Right ventricle myocardium inferior (tissue), 1 donor: ENCODE measurements around the gene SUV39H2. TPM values are rescaled to one million over a fixed set of nuclear protein-coding genes. Genes with fewer than 3 reads are reported as not detected.

Experiments used
- ATAC-seq: fragments of 200-7000 bp; cut with Tn5 transposase; one replicate; pipeline ENCODE4 v1.9.1; 2020; ENCODE audit warnings: mild to moderate bottlenecking, moderate library complexity
- DNase-seq: peaks from one replicate; pipeline ENCODE4 v3.0.0; 2021; ENCODE audit errors: missing footprints
- intact Hi-C: fragments of 100-400 bp; cut with DNase I; formaldehyde crosslinking; loops from one replicate; pipeline ENCODE4 v1.11.0; 2022
- long read RNA-seq: library from polyadenylated mRNA; unstranded; transcript quantifications from one replicate; pipeline ENCODE4 v2.0.0, GENCODE V29; 2021
- total RNA-seq: library from RNA; stranded (reverse); fragmentation: NEBNext Ultra II Directional; extraction: Animal tissue kit (Norgen Biotek cat#: 25700); gene quantifications from one replicate; pipeline ENCODE4 v1.2.1, GENCODE V29; 2021
- donor health status: DM: no; HTN: yes; CAD: no; lungs with severe emphysema.

The SUV39H2 gene, protein sequence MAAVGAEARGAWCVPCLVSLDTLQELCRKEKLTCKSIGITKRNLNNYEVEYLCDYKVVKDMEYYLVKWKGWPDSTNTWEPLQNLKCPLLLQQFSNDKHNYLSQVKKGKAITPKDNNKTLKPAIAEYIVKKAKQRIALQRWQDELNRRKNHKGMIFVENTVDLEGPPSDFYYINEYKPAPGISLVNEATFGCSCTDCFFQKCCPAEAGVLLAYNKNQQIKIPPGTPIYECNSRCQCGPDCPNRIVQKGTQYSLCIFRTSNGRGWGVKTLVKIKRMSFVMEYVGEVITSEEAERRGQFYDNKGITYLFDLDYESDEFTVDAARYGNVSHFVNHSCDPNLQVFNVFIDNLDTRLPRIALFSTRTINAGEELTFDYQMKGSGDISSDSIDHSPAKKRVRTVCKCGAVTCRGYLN
- 4.9 TPM for total RNA-seq
- long read RNA-seq, partial matches to known transcripts: 1 of 6 reads
- long read RNA-seq, other reads (novel, unspliced or antisense): 0 of 6 reads

DNA sequence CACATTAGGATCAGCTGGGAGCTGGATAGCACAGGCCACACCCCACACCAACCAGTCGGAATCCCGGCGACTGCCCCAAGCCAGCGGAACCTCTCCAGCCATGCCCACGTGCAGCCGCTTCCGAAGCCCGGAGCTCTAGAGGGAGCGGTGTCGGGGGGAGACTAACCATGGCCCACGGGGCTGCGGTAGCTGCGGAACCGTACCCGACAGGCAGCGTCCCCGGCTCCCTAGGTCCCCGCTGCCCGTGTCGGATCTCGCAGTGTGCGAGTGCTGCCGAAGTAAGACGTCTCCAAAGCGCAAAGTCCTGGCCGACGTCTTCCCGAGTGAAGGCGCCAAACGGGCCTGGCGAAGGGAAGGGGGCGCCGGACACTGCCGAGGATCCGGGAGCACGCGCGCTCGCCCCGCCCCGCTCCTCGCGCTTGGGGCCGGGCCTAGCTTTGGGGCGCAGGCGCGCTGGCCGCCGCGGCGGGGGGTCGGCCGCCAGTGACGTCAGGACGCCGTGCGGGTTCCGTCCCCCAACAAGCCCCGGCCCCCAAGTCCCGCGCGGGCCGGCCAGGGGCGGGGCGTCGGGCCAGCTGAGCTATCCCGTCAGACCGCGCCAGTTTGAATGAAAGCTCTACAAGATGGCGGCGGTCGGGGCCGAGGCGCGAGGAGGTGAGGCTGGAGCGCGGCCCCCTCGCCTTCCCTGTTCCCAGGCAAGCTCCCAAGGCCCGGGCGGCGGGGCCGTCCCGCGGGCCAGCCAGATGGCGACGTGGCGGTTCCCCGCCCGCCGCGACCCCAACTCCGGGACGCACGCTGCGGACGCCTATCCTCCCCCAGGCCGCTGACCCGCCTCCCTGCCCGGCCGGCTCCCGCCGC is at the start of gene SUV39H2:
SUV39H2 (plus strand) TSS at position 601 of the 858 bp plus-strand sequence; CDS start at position 624, 23 bp downstream.
- DNase-seq: peak; percentile 98
- peak; percentile 99 for ATAC-seq
- intact Hi-C loops: loop anchor here (5.0 kb wide), 5 partner anchors 41 to 289 kb away; partner anchors contain the start of genes CDNF, DCLRE1C, HSPA14 and MSANTD7

DNA sequence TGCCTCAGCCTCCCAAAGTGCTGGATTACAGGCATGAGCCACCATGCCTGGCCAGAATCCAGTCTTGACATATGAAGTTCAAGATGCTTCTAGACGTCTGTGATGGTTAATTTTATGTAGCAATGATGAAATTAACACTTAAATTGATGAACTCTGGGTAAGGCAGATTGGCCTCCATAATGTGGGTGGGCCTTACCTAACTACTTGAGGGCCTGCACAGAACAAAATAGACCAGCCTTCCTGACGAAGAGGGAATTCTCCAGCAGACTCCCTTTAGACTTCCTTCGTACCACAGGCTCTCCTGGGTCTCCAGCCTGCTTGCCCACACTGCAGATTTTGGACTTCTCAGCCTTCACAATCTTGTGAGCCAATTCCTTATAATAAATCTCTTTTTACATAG is 45.6 kb upstream of the SUV39H2 start:
- ATAC-seq (no peak), DNase-seq (no peak)
- intact Hi-C loops: loop anchor here (10.0 kb wide), 1 partner anchor 272 kb away; no protein-coding TSS in a partner anchor

DNA sequence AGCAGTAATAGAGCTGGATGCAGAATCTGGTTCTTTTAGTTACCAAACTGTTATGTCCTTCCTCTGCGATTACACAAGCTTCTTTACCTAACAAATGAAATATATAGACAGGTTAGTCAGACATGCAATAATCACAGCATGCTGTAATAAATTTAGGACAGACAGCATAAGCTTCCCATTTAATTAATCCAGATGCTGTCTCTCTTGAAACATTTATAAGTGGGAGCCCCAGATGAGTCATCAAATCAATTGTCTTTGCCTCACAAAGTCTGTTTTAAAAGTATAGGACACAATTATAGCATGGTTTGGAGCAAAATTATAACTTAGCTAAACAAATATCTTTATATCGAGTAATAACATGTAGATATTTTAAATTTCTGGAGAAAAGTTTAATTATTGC is 42.5 kb upstream of the SUV39H2 start:
- DNase-seq (no peak), ATAC-seq (no peak)
- intact Hi-C loops: loop anchor here (5.0 to 10.0 kb wide), 3 partner anchors 41 to 269 kb away; partner anchors contain the start of gene SUV39H2

DNA sequence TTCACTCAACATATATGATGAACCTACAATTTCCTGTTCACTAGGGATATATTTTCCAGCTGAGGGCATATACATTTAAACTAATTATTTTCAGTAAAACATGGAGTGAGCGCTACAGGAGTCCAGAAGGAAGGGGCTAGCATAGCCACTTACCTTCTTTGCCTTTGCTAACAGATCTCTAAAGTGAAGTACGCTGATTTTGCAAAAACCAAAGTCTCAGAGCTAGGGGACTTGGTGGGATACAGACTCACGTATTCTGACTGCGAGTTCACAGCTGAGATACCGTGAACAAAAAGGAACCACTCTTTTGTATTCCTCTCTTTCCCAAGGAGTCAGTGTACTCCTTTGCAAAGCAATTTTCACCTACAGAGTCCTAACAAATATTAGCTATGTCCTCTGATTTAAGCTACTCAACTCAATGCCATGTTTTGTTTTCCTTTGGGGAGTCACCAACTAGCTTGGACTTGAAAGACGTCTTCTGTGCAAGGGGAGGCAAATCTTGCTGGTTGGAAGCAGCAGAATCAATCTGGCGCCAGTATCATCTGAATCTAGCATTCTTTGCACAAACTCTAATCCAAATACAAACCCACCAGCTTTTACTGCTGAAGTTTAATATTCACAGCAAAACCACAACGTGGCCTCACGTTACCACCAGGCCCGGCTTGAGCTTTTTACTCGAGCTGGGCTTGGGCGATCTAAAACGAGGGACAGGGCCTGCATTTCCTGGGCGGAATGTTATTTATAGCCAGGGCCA is 41.5 kb upstream of the SUV39H2 start:
- ATAC-seq (no peak), DNase-seq (no peak)
- intact Hi-C loops: loop anchor here (5.0 to 10.0 kb wide), 3 partner anchors 40 to 268 kb away; partner anchors contain the start of gene SUV39H2

DNA sequence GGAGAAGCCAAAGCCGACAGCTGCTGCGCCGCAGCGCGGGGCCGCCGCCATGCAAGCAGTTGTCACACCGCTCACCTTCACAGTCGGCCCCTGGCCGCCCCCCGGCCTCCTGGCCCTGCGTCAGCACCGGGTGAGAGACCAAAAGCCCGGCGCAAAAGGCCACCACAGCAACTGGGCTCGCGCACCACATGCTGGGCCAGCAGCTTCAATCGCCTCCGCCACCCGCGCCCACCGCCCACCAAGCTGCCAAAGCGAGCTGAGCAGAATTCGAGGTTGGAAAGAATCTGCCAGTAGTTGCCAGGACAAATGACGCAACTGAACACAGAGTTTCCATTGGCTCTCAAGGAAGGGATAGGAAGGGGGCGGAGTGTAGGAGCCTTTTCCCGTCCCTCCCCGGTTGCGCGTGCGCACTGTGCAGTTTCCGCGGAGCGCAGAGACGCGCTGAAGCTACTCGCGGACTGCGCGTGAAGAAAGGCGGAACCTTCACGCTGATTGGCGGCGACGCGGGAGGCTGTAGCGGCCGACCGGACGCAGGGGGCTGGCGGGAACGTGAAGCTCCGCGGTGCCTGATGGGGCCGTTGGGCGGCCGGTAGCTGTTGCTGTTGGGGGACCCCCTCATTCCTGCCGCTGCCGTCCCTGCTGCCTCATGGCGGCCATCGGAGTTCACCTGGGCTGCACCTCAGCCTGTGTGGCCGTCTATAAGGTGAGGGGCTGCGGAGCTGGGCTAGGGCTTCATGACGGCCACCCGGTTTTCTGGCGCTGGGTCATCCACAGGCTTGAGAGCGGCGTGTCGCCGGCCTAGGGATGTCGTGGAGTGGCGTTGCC is 40.7 kb upstream of the SUV39H2 start, which contains the start of the genes CDNF, HSPA14 and MSANTD7:
CDNF (minus strand) TSS at position 281 of the 825 bp plus-strand sequence; CDS start at position 190, 91 bp downstream.
HSPA14 (plus strand) TSS at position 550 of the 825 bp plus-strand sequence; CDS start at position 647, 97 bp downstream.
MSANTD7 (plus strand) TSS at position 550 of the 825 bp plus-strand sequence. CDS start 3,979 bp downstream, outside the sequence.
- DNase-seq (peak; percentile 99), ATAC-seq (peak; percentile 99)
- intact Hi-C loops: loop anchor here (2.0 to 10.0 kb wide), 4 partner anchors 39 to 267 kb away; partner anchors contain the start of genes MEIG1 and SUV39H2

DNA sequence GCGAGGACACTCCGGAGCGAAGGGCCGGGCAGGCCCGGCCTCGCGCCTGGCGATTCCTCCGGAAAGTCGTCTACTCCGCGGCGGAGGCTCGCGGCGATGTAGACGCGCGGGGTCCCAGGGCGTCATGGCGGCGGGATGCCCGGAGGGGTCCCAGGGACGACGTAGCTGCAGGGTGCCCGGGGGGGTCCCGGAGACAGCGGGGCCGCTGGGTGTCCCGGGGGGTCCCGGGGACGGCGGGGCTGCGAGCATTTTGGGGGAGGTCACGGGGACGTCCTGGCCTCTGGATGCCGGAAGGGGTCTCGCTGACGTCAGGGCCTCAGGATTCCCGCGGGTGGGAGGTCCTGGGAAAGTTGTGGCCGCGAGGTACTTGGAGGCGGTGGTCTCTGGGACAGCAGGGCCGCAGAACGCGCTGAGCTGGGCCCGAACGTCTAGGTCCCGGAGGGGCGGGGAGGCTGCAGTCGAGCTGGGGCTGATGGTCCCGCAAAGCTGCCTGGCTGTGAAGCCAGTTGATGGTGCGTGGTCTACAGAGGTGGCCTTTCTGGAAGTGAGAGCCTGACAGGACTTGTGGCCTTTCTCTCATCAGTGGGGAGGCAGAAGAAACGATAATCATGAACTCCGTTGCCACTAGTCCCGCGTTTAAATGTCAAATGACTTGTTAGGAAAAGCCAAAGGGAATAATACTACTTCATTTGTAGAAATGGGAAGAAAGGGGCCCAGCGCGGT is 39.9 kb upstream of the SUV39H2 start:
- DNase-seq (peak; percentile 69), ATAC-seq (no peak)
- intact Hi-C loops: loop anchor here (2.0 to 10.0 kb wide), 4 partner anchors 39 to 266 kb away; partner anchors contain the start of genes MEIG1 and SUV39H2

DNA sequence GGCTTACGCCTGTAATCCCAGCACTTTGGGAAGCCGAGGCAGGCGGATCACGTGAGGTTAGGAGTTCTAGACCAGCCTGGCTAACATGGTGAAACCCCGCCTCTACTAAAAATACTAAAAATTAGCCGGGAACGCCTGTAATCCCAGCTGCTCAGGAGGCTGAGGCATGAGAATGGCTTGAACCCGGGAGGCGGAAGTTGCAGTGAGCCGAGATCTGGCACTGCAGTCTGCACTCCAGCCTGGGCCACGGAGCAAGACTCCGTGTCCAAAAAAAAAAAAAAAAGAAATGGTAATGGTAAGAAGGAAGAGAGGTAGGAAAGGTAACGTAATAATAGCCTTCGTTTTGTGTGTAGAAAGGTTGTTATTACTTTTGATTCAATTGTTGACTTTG is 39.4 kb upstream of the SUV39H2 start:
- peak; percentile 67 for DNase-seq
- intact Hi-C loops: loop anchor here (2.0 to 10.0 kb wide), 4 partner anchors 38 to 266 kb away; partner anchors contain the start of genes MEIG1 and SUV39H2
- ATAC-seq: no peak

DNA sequence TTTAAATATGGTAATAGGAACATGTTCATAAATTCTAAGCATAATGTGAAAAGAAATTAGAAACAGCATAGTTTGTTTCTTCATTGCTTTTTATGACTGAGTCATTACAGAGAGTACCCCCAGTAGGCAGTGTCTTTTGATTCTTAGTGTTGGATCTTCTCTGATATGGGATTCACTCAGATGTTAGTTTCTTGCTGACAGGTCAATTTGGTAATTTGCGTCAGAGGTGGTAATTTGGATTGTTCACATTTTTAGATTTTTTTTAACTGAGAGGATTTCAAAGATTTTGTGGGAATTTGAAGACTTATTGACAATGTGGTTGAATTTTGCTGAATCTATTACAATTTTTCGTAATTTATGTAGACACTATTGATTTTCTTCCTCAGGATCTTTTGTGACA is 38.5 kb upstream of the SUV39H2 start:
- no peak for DNase-seq
- ATAC-seq: no peak
- intact Hi-C loops: no loop called here

DNA sequence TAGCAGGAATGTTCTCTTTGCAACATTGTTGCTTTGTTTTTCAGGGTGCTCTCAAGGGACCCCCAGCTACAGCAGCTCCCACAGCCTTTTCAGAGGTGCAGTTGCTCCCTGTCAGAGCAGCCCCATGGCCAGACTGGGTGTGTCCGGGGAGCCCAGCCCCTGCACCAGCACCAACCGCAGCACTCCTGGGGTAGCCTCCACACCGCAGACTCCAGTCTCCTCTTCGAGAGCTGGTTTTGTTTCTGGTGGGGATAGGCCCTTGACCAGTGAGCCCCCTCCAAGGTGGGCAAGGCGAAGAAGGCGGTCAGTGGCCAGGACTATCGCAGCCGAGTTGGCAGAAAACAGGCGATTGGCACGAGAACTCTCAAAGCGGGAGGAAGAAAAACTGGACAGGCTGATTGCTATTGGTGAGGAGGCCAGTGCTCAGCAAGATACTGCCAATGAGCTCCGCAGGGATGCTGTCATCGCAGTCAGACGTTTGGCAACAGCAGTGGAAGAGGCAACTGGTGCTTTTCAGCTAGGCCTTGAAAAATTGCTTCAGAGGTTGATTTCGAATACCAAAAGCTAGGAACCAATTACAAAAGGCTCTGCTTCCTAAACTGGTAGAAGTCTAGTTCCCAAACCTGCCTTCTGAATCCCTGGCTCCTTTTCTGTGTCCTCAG is 35.2 kb upstream of the SUV39H2 start:
- intact Hi-C loops: no loop called here
- ATAC-seq: no peak
- DNase-seq: peak; percentile 51

DNA sequence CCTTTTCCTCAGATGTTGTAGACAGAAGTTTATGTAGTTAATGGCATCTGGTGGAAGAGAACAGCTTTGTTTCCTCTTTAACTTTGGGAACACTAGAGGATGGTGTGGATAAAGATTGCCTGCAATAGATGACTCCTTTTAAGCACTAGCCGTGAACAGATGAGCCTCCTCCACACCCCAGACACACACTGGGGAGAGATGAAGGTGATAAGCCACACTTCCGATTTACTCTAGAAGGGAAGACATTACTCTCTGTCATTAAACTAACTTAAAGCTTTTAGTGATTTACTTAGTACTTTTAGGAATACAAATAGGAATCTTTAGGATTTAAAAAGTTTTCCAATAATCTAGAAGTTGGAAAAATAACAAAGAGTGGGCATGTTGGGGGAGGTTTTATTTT is 33.7 kb upstream of the SUV39H2 start:
- DNase-seq: no peak
- intact Hi-C loops: no loop called here
- ATAC-seq: no peak

DNA sequence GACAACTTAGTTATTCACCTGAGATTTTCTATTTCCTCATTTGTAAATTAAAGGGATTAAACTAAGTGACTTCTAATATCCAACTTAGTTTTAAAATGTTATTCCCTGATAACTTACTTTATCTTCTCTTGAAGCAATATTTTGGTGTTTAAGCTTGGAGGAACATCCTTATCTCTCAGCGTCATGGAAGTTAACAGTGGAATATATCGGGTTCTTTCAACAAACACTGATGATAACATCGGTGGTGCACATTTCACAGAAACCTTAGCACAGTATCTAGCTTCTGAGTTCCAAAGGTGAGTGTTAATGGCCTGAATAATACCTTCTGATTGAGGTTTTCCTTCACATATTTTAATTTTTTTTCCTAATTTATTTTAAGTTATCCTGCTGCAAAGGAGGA is 26.4 kb upstream of the SUV39H2 start:
- intact Hi-C loops: no loop called here
- DNase-seq (no peak), ATAC-seq (no peak)

DNA sequence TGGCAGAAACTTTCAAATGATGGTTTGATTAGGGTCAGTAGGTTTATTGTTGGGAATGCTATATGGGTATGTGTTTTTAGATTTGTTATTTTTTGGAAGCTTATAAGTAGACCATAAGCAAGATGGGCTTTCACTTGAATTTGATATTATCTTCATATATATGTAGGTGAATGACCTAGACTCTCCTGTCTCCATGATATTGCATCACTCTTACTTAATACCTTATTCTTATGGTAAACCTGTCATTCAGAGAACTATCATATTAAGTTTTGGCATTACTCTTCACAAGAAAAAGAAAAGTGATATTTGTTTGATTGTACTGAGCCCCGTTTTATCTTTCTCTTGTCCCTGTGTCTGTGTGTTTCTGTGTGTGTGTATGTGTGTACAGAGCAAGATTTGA is 23.2 kb upstream of the SUV39H2 start:
- intact Hi-C loops: no loop called here
- ATAC-seq (no peak), DNase-seq (no peak)

DNA sequence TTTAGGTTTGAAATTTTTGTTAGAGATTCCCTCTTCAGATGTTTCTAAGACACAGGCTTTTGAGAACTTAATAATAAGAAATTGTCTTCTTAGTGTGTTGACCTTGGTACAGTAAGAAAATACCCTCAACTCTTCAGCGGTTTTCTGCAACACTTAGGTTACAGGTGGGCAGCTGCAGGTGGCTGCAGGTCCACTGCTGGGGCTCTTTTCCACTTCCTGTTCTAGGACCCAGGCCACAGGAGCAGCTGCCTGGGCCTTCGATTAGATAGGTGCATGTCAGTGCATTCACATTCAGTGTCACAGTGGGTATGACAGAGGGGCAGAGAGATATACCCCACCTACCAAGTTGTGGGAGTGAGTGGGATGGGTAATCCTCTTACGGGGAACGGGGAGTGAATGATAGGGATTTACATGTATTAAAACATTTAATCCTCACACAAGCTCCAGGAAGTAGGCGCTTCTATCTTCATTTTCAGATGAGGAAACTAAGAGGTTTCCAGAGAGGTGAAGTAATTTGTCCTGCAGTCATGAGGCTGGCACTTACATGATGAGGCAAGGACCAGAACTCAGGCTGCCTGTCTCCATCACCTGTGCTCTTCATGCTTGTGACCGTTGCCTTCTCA is 20.2 kb upstream of the SUV39H2 start:
- ATAC-seq (no peak), DNase-seq (no peak)
- intact Hi-C loops: no loop called here

DNA sequence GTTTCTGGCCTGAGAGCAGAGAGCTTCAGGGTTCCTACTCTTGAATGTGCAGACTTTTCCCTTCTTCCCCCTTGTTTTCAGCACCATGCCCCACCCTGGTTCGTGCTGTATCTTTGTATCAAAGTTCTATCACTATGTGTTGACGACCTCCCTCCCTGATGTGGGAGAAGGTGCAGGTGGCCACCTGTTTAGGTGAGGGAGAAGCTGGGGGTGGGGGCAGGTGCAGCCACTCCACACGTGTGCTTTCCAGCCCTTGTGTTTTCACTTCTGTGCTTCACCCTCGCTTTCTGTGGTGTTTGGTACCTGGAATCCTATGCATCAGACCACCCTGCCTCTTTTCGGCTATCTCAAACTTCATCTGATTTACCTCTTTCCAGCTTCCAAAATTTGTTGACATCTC is 19.6 kb upstream of the SUV39H2 start:
- intact Hi-C loops: no loop called here
- DNase-seq (no peak), ATAC-seq (no peak)

DNA sequence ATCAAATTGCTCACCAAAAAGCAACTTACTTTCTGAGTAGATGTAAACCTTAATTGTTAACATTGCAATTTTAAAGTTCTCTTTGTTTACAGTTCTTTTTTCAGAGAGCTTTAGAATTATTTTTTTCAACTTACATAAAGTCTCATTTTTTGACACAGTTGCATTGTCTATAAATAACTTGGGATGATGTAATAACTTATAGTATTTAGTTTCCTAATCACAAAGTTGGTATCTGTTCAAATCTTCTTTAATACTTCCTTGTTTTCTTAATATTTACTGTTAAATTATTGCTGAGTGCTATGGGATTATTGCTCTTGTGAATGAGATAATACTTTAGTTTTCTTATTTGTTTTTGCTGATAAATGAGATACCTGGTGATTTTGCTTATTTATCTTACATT is 18.9 kb upstream of the SUV39H2 start:
- no peak for ATAC-seq
- no peak for DNase-seq
- intact Hi-C loops: no loop called here

DNA sequence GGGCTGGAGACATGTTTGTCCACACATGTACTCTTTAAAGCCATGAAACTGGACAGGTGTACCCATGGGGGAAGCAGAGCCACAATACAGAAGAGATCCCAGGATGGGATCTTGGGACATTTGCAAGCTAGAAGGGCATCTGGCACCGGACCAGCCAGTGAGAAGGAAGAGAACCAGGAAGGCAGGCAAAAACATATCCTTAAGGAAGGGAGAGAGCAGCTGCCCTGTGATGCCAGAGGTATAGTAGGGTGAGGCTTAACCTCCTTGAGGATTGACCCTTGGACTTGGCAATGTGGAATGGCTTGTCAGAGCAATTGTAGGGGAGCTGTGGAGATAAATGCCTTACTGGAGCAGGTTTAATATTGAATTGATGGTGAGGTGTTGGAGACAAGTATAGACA is 17.9 kb upstream of the SUV39H2 start:
- ATAC-seq: no peak
- no peak for DNase-seq

More for the DNA sequence above, 17.9 kb upstream of the SUV39H2 start:
- intact Hi-C loops: no loop called here
